Keratinocyte (primary cell): ENCODE data around the gene ZGRF1. TPM values are rescaled to one million over a fixed set of nuclear protein-coding genes. Genes with fewer than 3 reads are reported as not detected.

Experiments
- DNase-seq: peaks from one replicate; pipeline ENCODE4 v3.0.0-alpha.2; 2011; ENCODE audit warnings: low read depth, missing footprints, low spot score
- FAIRE-seq: peaks from 2 replicates; lab custom pipeline; 2011; peaks lifted over from hg19 to GRCh38; lab: Jason Lieb, UNC
- H2AFZ ChIP-seq: 2 replicates; pipeline ENCODE4 v1.6.0; 2012; ENCODE audit warnings: low read length, control low read depth, inconsistent platforms; ENCODE audit not compliant: control insufficient read depth
- H3K27ac ChIP-seq: 2 replicates; pipeline ENCODE4 v1.5.1; 2011; ENCODE audit warnings: low read length; ENCODE audit not compliant: control insufficient read depth, insufficient read depth
- H3K27me3 ChIP-seq: 3 replicates; pipeline ENCODE4 v1.6.0; 2011; ENCODE audit warnings: low read length; ENCODE audit not compliant: control insufficient read depth, insufficient read depth; ENCODE audit errors: extremely low read depth
- H3K36me3 ChIP-seq, 2 experiments: 2 replicates in 1 of 2; 3 replicates in 1 of 2; pipeline ENCODE4 v1.5.1; 2011; ENCODE audit warnings: low read length in 2 of 2, mild to moderate bottlenecking in 1 of 2; ENCODE audit not compliant: control insufficient read depth in 2 of 2, insufficient read depth in 2 of 2; ENCODE audit errors: extremely low read depth in 1 of 2
- H3K4me1 ChIP-seq: 3 replicates; pipeline ENCODE4 v1.5.1; 2011; ENCODE audit warnings: low read length; ENCODE audit not compliant: control insufficient read depth, insufficient read depth; ENCODE audit errors: extremely low read depth
- H3K4me2 ChIP-seq: 3 replicates; pipeline ENCODE4 v1.6.0; 2011; ENCODE audit warnings: low read depth, low read length; ENCODE audit not compliant: control insufficient read depth, insufficient read depth; ENCODE audit errors: extremely low read depth
- H3K4me3 ChIP-seq, 3 experiments: fragments of 200-600 bp in 1 of 3; sonication (generic) in 1 of 3; 2 replicates in 2 of 3; 3 replicates in 1 of 3; pipeline ENCODE4 v1.5.1; 2011 to 2016; ENCODE audit warnings: low read length in 3 of 3, mild to moderate bottlenecking in 3 of 3, control low read depth in 2 of 3, inconsistent platforms in 1 of 3, low read depth in 1 of 3, mixed read lengths in 1 of 3, mixed run types in 1 of 3, moderate library complexity in 1 of 3; ENCODE audit not compliant: control insufficient read depth in 2 of 3, insufficient read depth in 2 of 3; ENCODE audit errors: extremely low read depth in 1 of 3
- H3K79me2 ChIP-seq: 2 replicates; pipeline ENCODE4 v1.6.0; 2012; ENCODE audit warnings: low read length; ENCODE audit not compliant: control insufficient read depth, insufficient read depth
- H3K9ac ChIP-seq: 3 replicates; pipeline ENCODE4 v1.6.0; 2011; ENCODE audit warnings: low read length; ENCODE audit not compliant: control insufficient read depth, insufficient read depth; ENCODE audit errors: extremely low read depth
- H3K9me1 ChIP-seq: 3 replicates; pipeline ENCODE4 v1.6.0; 2011; ENCODE audit warnings: low read length; ENCODE audit not compliant: control insufficient read depth, insufficient read depth; ENCODE audit errors: extremely low read depth
- H3K9me3 ChIP-seq: 2 replicates; pipeline ENCODE4 v1.5.1; 2012; ENCODE audit warnings: low read depth, low read length; ENCODE audit not compliant: control insufficient read depth
- H4K20me1 ChIP-seq: 3 replicates; pipeline ENCODE4 v1.6.0; 2011; ENCODE audit warnings: low read length; ENCODE audit not compliant: control insufficient read depth, insufficient read depth; ENCODE audit errors: extremely low read depth
- EZH2 ChIP-seq: IDR thresholded peaks from one replicate; pipeline ENCODE4 v1.6.1; 2012; ENCODE audit warnings: inconsistent platforms, mild to moderate bottlenecking, low read length, moderate library complexity
- dilution Hi-C: fragments of 300-500 bp; cut with MboI; formaldehyde crosslinking; loops from one replicate; pipeline ENCODE4 v1.7.0; 2020; ENCODE audit warnings: low sequenced_read_pairs; ENCODE audit not compliant: extremely low pct_ligation_motif_present
- polyA plus RNA-seq, 5 experiments: library from polyadenylated mRNA; depleted of rRNA in 3 of 5; stranded (reverse) in 3 of 5; stranded (forward) in 1 of 5; unstranded in 1 of 5; fragments of >200 nt; gene quantifications; 1 replicate in 1 of 5; 2 replicates in 3 of 5; 3 replicates in 1 of 5; pipeline versions ENCODE4 v1.2.1 to v1.2.3, GENCODE V29; 2011 to 2012; ENCODE audit warnings: missing spikeins in 2 of 5, low read depth in 1 of 5, low replicate concordance in 1 of 5
- TF ChIP-seq, protein P1 (sequence below), 3 experiments: IDR thresholded peaks in 1 of 3; conservative IDR thresholded peaks in 1 of 3; optimal IDR thresholded peaks in 1 of 3; 2 replicates in 2 of 3; 3 replicates in 1 of 3; pipeline versions ENCODE3 to v1.5.1; 2011; ENCODE audit warnings: low read length in 3 of 3, mild to moderate bottlenecking in 3 of 3, moderate library complexity in 2 of 3, control low read depth in 1 of 3, inconsistent platforms in 1 of 3; ENCODE audit not compliant: insufficient read depth in 2 of 3; ENCODE audit errors: extremely low read depth in 1 of 3

The ZGRF1 gene
- polyA plus RNA-seq, 1 donor (not counting 4 experiments of a cell fraction or from before 2014, with no cell fraction given) = 3.6 TPM

DNA sequence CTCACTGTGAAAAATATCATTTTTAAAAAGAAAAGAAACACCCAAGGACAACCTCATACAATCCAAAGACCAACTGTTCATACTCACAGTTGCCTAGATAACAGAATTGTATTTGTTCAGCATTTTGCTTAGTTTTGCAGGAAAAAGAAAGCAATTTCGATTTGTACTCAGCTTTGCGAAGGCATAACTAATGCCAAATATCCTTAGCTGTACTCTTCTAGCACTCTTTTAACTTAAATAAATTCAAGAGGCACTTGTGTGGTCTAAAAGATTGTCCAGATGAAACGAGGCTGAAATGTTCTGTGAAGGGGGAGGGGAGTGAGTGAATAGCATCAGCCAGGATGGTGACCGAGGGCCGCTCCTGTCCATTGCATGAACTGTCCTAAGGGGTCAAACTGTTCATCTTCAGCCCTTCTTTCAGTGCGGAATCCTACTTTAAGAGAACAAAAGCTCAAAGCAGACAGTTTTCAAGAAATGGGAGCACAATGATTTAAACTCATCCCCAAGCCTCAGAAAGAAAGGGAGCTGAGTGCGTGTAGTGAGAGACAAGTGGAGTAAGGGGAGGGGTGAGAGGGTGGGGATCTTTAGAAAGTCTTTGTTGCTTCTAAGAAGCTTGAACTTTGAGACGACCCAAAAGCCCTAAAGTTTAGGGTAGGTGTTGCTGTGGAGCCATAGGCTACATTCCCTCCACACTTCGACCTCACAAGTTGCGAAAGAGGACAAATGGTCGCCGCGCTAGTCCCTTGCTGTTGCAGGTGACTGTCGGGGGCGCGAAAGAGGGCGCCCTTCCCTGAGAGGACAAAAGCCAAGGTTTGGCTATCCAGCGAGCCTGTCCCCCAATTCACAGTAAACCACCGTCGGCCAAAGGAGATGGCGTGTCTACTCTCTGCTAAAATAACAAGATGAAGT is 116.8 kb downstream of the ZGRF1 start:
- no peak for FAIRE-seq
- Histone ChIP-seq H3K9me3 (peaks cover 2% of the 10 kb centered on the region), H2AFZ (no peak overlapping the region), H3K79me2 (no peaks in the 10 kb centered on the region), H3K4me1 (peaks cover 13% of the 10 kb centered on the region), H3K36me3 (no peaks in the 10 kb centered on the region), H4K20me1 (peaks cover 4% of the 10 kb centered on the region), H3K9me1 (no peaks in the 10 kb centered on the region), H3K4me2 (no peak overlapping the region), H3K9ac (no peak overlapping the region), H3K27me3 (peaks cover 91% of the 10 kb centered on the region), H3K4me3 (no peak overlapping the region), H3K27ac (no peak overlapping the region)
- no peak for TF ChIP-seq EZH2
- dilution Hi-C loops = no loop called here
- no peak for DNase-seq

DNA sequence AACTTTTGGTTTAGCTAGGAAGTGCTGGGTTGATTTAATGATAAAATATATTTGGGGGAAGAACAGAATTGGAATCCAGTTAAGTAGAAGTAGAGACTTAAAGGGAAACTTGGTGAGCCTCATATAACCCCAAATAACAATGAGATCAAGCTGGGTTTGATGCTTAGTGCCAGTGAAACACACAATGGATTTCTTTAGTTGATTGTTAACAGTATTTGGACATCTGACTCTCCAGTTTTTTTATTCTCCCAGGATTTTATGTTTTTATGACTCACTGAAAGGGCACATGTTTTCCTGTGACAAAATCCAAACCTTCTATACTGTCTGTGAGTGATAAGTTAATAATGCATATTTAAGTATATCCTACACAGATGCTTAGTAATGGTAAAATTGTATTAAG is 118.0 kb downstream of the ZGRF1 start:
- dilution Hi-C loops = no loop called here
- Histone ChIP-seq H3K27ac (no peak overlapping the region), H3K4me3 (no peak overlapping the region), H3K36me3 (no peaks in the 10 kb centered on the region), H3K4me1 (peaks cover 7% of the 10 kb centered on the region), H4K20me1 (peaks cover 9% of the 10 kb centered on the region), H3K79me2 (no peaks in the 10 kb centered on the region), H3K27me3 (peaks cover 93% of the 10 kb centered on the region), H3K4me2 (no peak overlapping the region), H3K9me1 (no peaks in the 10 kb centered on the region), H3K9ac (no peak overlapping the region), H3K9me3 (peaks cover 2% of the 10 kb centered on the region), H2AFZ (no peak overlapping the region)
- DNase-seq (no peak), FAIRE-seq (no peak)
- TF ChIP-seq EZH2 = no peak
- TF ChIP-seq, protein P1, sequence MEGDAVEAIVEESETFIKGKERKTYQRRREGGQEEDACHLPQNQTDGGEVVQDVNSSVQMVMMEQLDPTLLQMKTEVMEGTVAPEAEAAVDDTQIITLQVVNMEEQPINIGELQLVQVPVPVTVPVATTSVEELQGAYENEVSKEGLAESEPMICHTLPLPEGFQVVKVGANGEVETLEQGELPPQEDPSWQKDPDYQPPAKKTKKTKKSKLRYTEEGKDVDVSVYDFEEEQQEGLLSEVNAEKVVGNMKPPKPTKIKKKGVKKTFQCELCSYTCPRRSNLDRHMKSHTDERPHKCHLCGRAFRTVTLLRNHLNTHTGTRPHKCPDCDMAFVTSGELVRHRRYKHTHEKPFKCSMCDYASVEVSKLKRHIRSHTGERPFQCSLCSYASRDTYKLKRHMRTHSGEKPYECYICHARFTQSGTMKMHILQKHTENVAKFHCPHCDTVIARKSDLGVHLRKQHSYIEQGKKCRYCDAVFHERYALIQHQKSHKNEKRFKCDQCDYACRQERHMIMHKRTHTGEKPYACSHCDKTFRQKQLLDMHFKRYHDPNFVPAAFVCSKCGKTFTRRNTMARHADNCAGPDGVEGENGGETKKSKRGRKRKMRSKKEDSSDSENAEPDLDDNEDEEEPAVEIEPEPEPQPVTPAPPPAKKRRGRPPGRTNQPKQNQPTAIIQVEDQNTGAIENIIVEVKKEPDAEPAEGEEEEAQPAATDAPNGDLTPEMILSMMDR (optimal IDR thresholded peaks at IDR 0.05 in 1 of 3, IDR thresholded peaks at IDR 0.05 in 1 of 3, conservative IDR thresholded peaks at IDR 0.05 in 1 of 3; ENCODE audit: extremely low read depth in 1 of 3, insufficient read depth in 2 of 3, low read length in 3 of 3) = no peak
